HCT116 (cell line): ENCODE measurements around the gene CDHR4. TPM values are rescaled to one million over a fixed set of nuclear protein-coding genes. Genes with fewer than 3 reads are reported as not detected.

Experiments used
- ATAC-seq: fragments of 200-7000 bp; cut with Tn5 transposase; 2 replicates; pipeline ENCODE4 v1.9.1; 2020; ENCODE audit warnings: mild to moderate bottlenecking, moderate library complexity
- BruUV-seq: library from RNA; stranded (reverse); fragments of 400-500 nt; replicated peaks from 2 replicates; lab custom pipeline; 2021; lab: Mats Ljungman, UMichigan
- CTCF ChIA-PET: fragments of 300-600 bp; sonication (Branson Sonifier 250); formaldehyde crosslinking; loops from one replicate; lab custom pipeline; 2021; ENCODE audit warnings: antibody characterized with exemption; lab: Charles Lee
- POLR2A ChIA-PET: fragments of 300-600, 350-600 bp; sonication (Branson Sonifier 250); formaldehyde crosslinking; loops from one replicate; lab custom pipeline; 2021; ENCODE audit warnings: antibody characterized with exemption; lab: Charles Lee
- RAD21 ChIA-PET, 2 experiments: fragments of 300-600 bp; sonication (Branson Sonifier 250); formaldehyde crosslinking; loops; one replicate each; lab custom pipeline; 2023; ENCODE audit warnings: low total read pairs in 2 of 2; ENCODE audit not compliant: uncharacterized antibody in 2 of 2, unreplicated experiment in 2 of 2, low non-redundant PET in 1 of 2; lab: Charles Lee
- DNase-seq: peaks from one replicate; pipeline ENCODE4 v3.0.0-alpha.2; 2010; ENCODE audit warnings: low read depth, low spot score
- H2AFZ ChIP-seq: fragments of 200-600 bp; shearing (Covaris generic), sonication (generic); 2 replicates; pipeline ENCODE4 v1.6.1; 2017; ENCODE audit warnings: low read depth, mixed run types, mixed read lengths, antibody characterized with exemption, low read length; ENCODE audit not compliant: poor library complexity, severe bottlenecking
- H3K27ac ChIP-seq: 2 replicates; pipeline ENCODE4 v1.5.1; 2012; ENCODE audit warnings: low read depth, low read length
- H3K27me3 ChIP-seq: fragments of 200-600 bp; sonication (generic); 2 replicates; pipeline ENCODE4 v1.6.1; 2016; ENCODE audit warnings: mixed run types, low read length, mixed read lengths; ENCODE audit not compliant: insufficient read depth
- H3K36me3 ChIP-seq, 2 experiments: fragments of 200-500 bp in 1 of 2; fragments of 200-600 bp in 1 of 2; sonication (Bioruptor generic) in 1 of 2; sonication (generic) in 1 of 2; 2 replicates each; pipeline versions ENCODE4 v1.5.1 to v1.6.1; 2014 to 2016; ENCODE audit warnings: low read length in 2 of 2, inconsistent platforms in 1 of 2, mixed read lengths in 1 of 2, mixed run types in 1 of 2; ENCODE audit not compliant: insufficient read depth in 2 of 2, control insufficient read depth in 1 of 2
- H3K4me1 ChIP-seq, 2 experiments: fragments of 200-600 bp in 1 of 2; sonication (generic) in 1 of 2; 2 replicates each; pipeline versions ENCODE4 v1.5.1 to v1.6.1; 2012 to 2017; ENCODE audit warnings: low read length in 2 of 2, inconsistent platforms in 1 of 2, mild to moderate bottlenecking in 1 of 2, mixed read lengths in 1 of 2, mixed run types in 1 of 2, moderate library complexity in 1 of 2; ENCODE audit not compliant: insufficient read depth in 2 of 2, control insufficient read depth in 1 of 2
- H3K4me2 ChIP-seq: fragments of 200-600 bp; sonication (generic); 2 replicates; pipeline ENCODE4 v1.6.1; 2017; ENCODE audit warnings: mixed run types, low read length, mixed read lengths
- H3K4me3 ChIP-seq, 2 experiments: fragments of 200-600 bp in 1 of 2; sonication (generic) in 1 of 2; replicated peaks in 1 of 2; 2 replicates each; pipeline ENCODE4 v1.5.1; 2011 to 2016; ENCODE audit warnings: low read length in 2 of 2, control low read depth in 1 of 2, low read depth in 1 of 2, mild to moderate bottlenecking in 1 of 2, mixed read lengths in 1 of 2, mixed run types in 1 of 2
- H3K79me2 ChIP-seq: fragments of 200-600 bp; sonication (generic); 2 replicates; pipeline ENCODE4 v1.6.1; 2017; ENCODE audit warnings: mild to moderate bottlenecking, mixed run types, low read length, moderate library complexity, mixed read lengths; ENCODE audit not compliant: insufficient read depth
- H3K9ac ChIP-seq: fragments of 200-600 bp; sonication (generic); 2 replicates; pipeline ENCODE4 v1.6.1; 2016; ENCODE audit warnings: low read length, mixed read lengths
- H3K9me2 ChIP-seq: fragments of 200-600 bp; sonication (generic), shearing (Covaris generic); 2 replicates; pipeline ENCODE4 v1.6.1; 2017; ENCODE audit warnings: mixed run types, mild to moderate bottlenecking, moderate library complexity; ENCODE audit not compliant: insufficient read depth
- H3K9me3 ChIP-seq, 2 experiments: fragments of 200-500 bp in 1 of 2; fragments of 200-600 bp in 1 of 2; sonication (Bioruptor generic) in 1 of 2; sonication (generic) in 1 of 2; 2 replicates each; pipeline ENCODE4 v1.6.1; 2014 to 2017; ENCODE audit warnings: low read length in 2 of 2, mixed read lengths in 2 of 2, inconsistent platforms in 1 of 2, low read depth in 1 of 2, mild to moderate bottlenecking in 1 of 2, mixed run types in 1 of 2, moderate library complexity in 1 of 2; ENCODE audit not compliant: control insufficient read depth in 1 of 2, insufficient read depth in 1 of 2
- H4K20me1 ChIP-seq: fragments of 200-600 bp; sonication (generic), shearing (Covaris generic); 2 replicates; pipeline ENCODE4 v1.6.1; 2017; ENCODE audit warnings: mixed run types, mild to moderate bottlenecking, moderate library complexity; ENCODE audit not compliant: insufficient read depth
- CBX3 ChIP-seq: IDR thresholded peaks from 2 replicates; pipeline ENCODE4 v1.6.1; 2012; ENCODE audit warnings: low read depth
- EGR1 ChIP-seq: IDR thresholded peaks from 2 replicates; pipeline ENCODE4 v1.6.1; 2012; ENCODE audit warnings: low read depth
- ELF1 ChIP-seq: IDR thresholded peaks from 2 replicates; pipeline ENCODE4 v1.6.1; 2012; ENCODE audit warnings: low read depth, borderline replicate concordance
- EZH2phosphoT487 ChIP-seq: fragments of 200-600 bp; IDR thresholded peaks from 2 replicates; pipeline ENCODE4 v1.6.1; 2018; ENCODE audit warnings: antibody characterized with exemption, borderline replicate concordance
- FOSL1 ChIP-seq: IDR thresholded peaks from 2 replicates; pipeline ENCODE4 v1.6.1; 2012; ENCODE audit warnings: low read depth
- MAX ChIP-seq: IDR thresholded peaks from 2 replicates; pipeline ENCODE4 v1.6.1; 2012
- POLR2AphosphoS5 ChIP-seq: IDR thresholded peaks from 2 replicates; pipeline ENCODE4 v1.6.1; 2011; ENCODE audit warnings: mild to moderate bottlenecking, low read depth, low read length, moderate library complexity
- RAD21 ChIP-seq: IDR thresholded peaks from 2 replicates; pipeline ENCODE4 v1.6.1; 2012; ENCODE audit warnings: low read depth, mild to moderate bottlenecking
- SIN3A ChIP-seq: IDR thresholded peaks from 2 replicates; pipeline ENCODE4 v1.6.1; 2012; ENCODE audit warnings: low read depth
- SP1 ChIP-seq: IDR thresholded peaks from 2 replicates; pipeline ENCODE4 v1.6.1; 2012; ENCODE audit warnings: low read depth
- SRF ChIP-seq: IDR thresholded peaks from 2 replicates; pipeline ENCODE4 v1.6.1; 2012; ENCODE audit warnings: low read depth
- TCF7L2 ChIP-seq: IDR thresholded peaks from 2 replicates; pipeline ENCODE4 v1.7.0; 2011; ENCODE audit warnings: borderline replicate concordance, inconsistent platforms; ENCODE audit not compliant: insufficient read depth, insufficient read length; ENCODE audit errors: extremely low read depth
- YY1 ChIP-seq: IDR thresholded peaks from 2 replicates; pipeline ENCODE4 v1.6.1; 2011; ENCODE audit warnings: low read length, low read depth, moderate library complexity, mild to moderate bottlenecking; ENCODE audit not compliant: insufficient replicate concordance; ENCODE audit errors: extremely low read depth
- ZBTB33 ChIP-seq: IDR thresholded peaks from 2 replicates; pipeline ENCODE4 v1.6.1; 2011; ENCODE audit warnings: mild to moderate bottlenecking, low read length, moderate library complexity; ENCODE audit not compliant: insufficient replicate concordance; ENCODE audit errors: extremely low read depth
- intact Hi-C: fragments of 100-400 bp; cut with micrococcal nuclease; formaldehyde crosslinking; loops from 2 replicates; pipeline ENCODE4 v1.10.0; 2022
- total RNA-seq: library from RNA; stranded (reverse); gene quantifications from one replicate; pipeline ENCODE4 v1.2.1, GENCODE V29; 2021; ENCODE audit not compliant: unreplicated experiment
- TF ChIP-seq, protein P1 (sequence below), 3 experiments: fragments of 200-600 bp in 1 of 3; sonication (generic) in 1 of 3; IDR thresholded peaks in 2 of 3; conservative IDR thresholded peaks in 1 of 3; 2 replicates each; pipeline ENCODE4 v1.5.1; 2012 to 2017; ENCODE audit warnings: low read depth in 2 of 3, low read length in 2 of 3, antibody characterized with exemption in 1 of 3, borderline replicate concordance in 1 of 3, control low read depth in 1 of 3, mild to moderate bottlenecking in 1 of 3, mixed read lengths in 1 of 3, mixed run types in 1 of 3, moderate library complexity in 1 of 3; ENCODE audit not compliant: insufficient read depth in 1 of 3

The CDHR4 gene
- total RNA-seq, 1 experiment from 2014 or later, result not detected

DNA sequence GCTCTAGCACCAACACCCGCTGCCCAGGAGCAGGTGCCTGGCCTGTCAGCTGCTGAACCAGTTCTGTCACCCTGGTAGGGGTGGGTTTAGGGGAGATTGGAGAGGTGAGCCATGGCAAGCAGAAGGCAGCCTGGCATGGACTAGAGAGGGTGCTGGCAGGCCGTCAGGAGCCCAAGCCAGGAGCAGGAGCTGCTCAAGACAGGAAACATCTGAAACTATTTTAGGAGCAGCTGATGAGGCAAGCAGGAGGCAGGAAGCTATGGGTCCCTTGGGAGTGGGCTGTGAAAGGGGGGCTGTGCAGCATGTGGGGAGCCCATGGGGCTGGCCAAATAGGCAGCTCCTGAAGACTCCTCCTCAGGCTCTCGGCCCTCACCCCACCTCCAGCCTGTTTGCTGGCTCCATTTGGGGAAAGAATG is 5.7 kb upstream of the CDHR4 start:
- intact Hi-C loops, result no loop called here
- H3K4me2 ChIP-seq, result no peak overlapping the region

More for the DNA sequence above, 5.7 kb upstream of the CDHR4 start:
- Histone ChIP-seq H3K9me2 (no peaks in the 10 kb centered on the region), H3K9ac (no peak overlapping the region), H3K4me1 (peaks cover 2 to 16% of the 10 kb centered on the region in 2 experiments; a peak in 2 of 4 replicates), H3K79me2 (no peaks in the 10 kb centered on the region), H3K27ac (no peak overlapping the region), H2AFZ (no peak overlapping the region), H3K4me3 (no peak overlapping the region), H3K36me3 (no peaks in the 10 kb centered on the region), H3K27me3 (no peaks in the 10 kb centered on the region), H4K20me1 (no peaks in the 10 kb centered on the region), H3K9me3 (no peaks in the 10 kb centered on the region)
- ChIA-PET RAD21 (no interaction called here), POLR2A (no interaction called here), CTCF (no interaction called here)
- no peak for ATAC-seq
- DNase-seq, result no peak
- no peak for TF ChIP-seq ZBTB33
- no peak for TF ChIP-seq TCF7L2
- no peak for TF ChIP-seq RAD21
- TF ChIP-seq EZH2phosphoT487, result no peak
- TF ChIP-seq SP1, result no peak
- TF ChIP-seq, protein P1, sequence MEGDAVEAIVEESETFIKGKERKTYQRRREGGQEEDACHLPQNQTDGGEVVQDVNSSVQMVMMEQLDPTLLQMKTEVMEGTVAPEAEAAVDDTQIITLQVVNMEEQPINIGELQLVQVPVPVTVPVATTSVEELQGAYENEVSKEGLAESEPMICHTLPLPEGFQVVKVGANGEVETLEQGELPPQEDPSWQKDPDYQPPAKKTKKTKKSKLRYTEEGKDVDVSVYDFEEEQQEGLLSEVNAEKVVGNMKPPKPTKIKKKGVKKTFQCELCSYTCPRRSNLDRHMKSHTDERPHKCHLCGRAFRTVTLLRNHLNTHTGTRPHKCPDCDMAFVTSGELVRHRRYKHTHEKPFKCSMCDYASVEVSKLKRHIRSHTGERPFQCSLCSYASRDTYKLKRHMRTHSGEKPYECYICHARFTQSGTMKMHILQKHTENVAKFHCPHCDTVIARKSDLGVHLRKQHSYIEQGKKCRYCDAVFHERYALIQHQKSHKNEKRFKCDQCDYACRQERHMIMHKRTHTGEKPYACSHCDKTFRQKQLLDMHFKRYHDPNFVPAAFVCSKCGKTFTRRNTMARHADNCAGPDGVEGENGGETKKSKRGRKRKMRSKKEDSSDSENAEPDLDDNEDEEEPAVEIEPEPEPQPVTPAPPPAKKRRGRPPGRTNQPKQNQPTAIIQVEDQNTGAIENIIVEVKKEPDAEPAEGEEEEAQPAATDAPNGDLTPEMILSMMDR (IDR thresholded peaks at IDR 0.05 in 2 of 3, conservative IDR thresholded peaks at IDR 0.05 in 1 of 3; ENCODE audit: borderline replicate concordance in 1 of 3, insufficient read depth in 1 of 3, low read depth in 2 of 3, low read length in 2 of 3), result no peak
- TF ChIP-seq FOSL1, result no peak
- TF ChIP-seq SIN3A, result no peak
- TF ChIP-seq ELF1, result no peak
- no peak for TF ChIP-seq POLR2AphosphoS5
- no peak for TF ChIP-seq EGR1
- TF ChIP-seq YY1, result no peak
- no peak for TF ChIP-seq CBX3
- no peak for TF ChIP-seq MAX
- no peak for TF ChIP-seq SRF
- no TSS peak for BruUV-seq
